ENCODE data around the gene ZCCHC7. TPM values are rescaled to one million over a fixed set of nuclear protein-coding genes. Genes with fewer than 3 reads are reported as not detected.
"Not testable (repeated sequence)": the region's sequence is repeated elsewhere in the genome, so short reads cannot be mapped to it uniquely, and the experiment has no call there.

ZCCHC7 gene
- total RNA-seq, 1 donor from 2014 or later = 30.8 TPM

- Histone ChIP-seq H3K36me3 (ENCODE audit: control insufficient read depth in 3 of 3, insufficient read depth in 3 of 3, low read length in 3 of 3) (no peaks in the 10 kb centered on the region), H3K9me3 (ENCODE audit: control insufficient read depth in 3 of 3, low read length in 3 of 3) (no peaks in the 10 kb centered on the region), H3K27ac (ENCODE audit: low read depth, low read length) (no peak overlapping the region), H3K9ac (ENCODE audit: low read depth in 1 of 3, low read length in 3 of 3) (no peak overlapping the region), H3K4me3 (ENCODE audit: low read length in 3 of 3) (no peak overlapping the region), H3K27me3 (ENCODE audit: control insufficient read depth in 3 of 3, insufficient read depth in 3 of 3, low read length in 3 of 3) (no peaks in the 10 kb centered on the region), H3K4me1 (ENCODE audit: control insufficient read depth in 3 of 3, insufficient read depth in 3 of 3, low read length in 3 of 3) (no peaks in the 10 kb centered on the region)
Measured at GRCh38 chr9:37284636-37285035, 164.3 kb downstream of the ZCCHC7 start.

GRCh38 chr9:37286530-37287175 lies 166.3 kb downstream of the ZCCHC7 start:
- Histone ChIP-seq H3K4me1 (ENCODE audit: control insufficient read depth in 3 of 3, insufficient read depth in 3 of 3, low read length in 3 of 3) (no peaks in the 10 kb centered on the region), H3K4me3 (ENCODE audit: low read length in 3 of 3) (no peak overlapping the region), H3K9ac (ENCODE audit: low read depth in 1 of 3, low read length in 3 of 3) (no peak overlapping the region), H3K27ac (ENCODE audit: low read depth, low read length) (no peak overlapping the region), H3K9me3 (ENCODE audit: control insufficient read depth in 3 of 3, low read length in 3 of 3) (no peaks in the 10 kb centered on the region), H3K36me3 (ENCODE audit: control insufficient read depth in 3 of 3, insufficient read depth in 3 of 3, low read length in 3 of 3) (no peaks in the 10 kb centered on the region), H3K27me3 (ENCODE audit: control insufficient read depth in 3 of 3, insufficient read depth in 3 of 3, low read length in 3 of 3) (no peaks in the 10 kb centered on the region)

- Histone ChIP-seq H3K4me1 (ENCODE audit: control insufficient read depth in 3 of 3, insufficient read depth in 3 of 3, low read length in 3 of 3) (no peaks in the 10 kb centered on the region), H3K27ac (ENCODE audit: low read depth, low read length) (no peak overlapping the region), H3K36me3 (ENCODE audit: control insufficient read depth in 3 of 3, insufficient read depth in 3 of 3, low read length in 3 of 3) (no peaks in the 10 kb centered on the region), H3K9ac (ENCODE audit: low read depth in 1 of 3, low read length in 3 of 3) (no peak overlapping the region), H3K9me3 (ENCODE audit: control insufficient read depth in 3 of 3, low read length in 3 of 3) (no peaks in the 10 kb centered on the region), H3K27me3 (ENCODE audit: control insufficient read depth in 3 of 3, insufficient read depth in 3 of 3, low read length in 3 of 3) (no peaks in the 10 kb centered on the region), H3K4me3 (ENCODE audit: low read length in 3 of 3) (no peak overlapping the region)
Measured at GRCh38 chr9:37287317-37287716, 166.9 kb downstream of the ZCCHC7 start.

GRCh38 chr9:37289631-37290030 lies 169.3 kb downstream of the ZCCHC7 start:
- H3K9me3 ChIP-seq (ENCODE audit: control insufficient read depth in 3 of 3, low read length in 3 of 3) = no peaks in the 10 kb centered on the region
- no peaks in the 10 kb centered on the region for H3K27me3 ChIP-seq (ENCODE audit: control insufficient read depth in 3 of 3, insufficient read depth in 3 of 3, low read length in 3 of 3)
- no peaks in the 10 kb centered on the region for H3K4me1 ChIP-seq (ENCODE audit: control insufficient read depth in 3 of 3, insufficient read depth in 3 of 3, low read length in 3 of 3)
- H3K27ac ChIP-seq (ENCODE audit: low read depth, low read length) = no peak overlapping the region
- no peak overlapping the region for H3K9ac ChIP-seq (ENCODE audit: low read depth in 1 of 3, low read length in 3 of 3)
- H3K4me3 ChIP-seq (ENCODE audit: low read length in 3 of 3) = no peak overlapping the region
- H3K36me3 ChIP-seq (ENCODE audit: control insufficient read depth in 3 of 3, insufficient read depth in 3 of 3, low read length in 3 of 3) = no peaks in the 10 kb centered on the region

- Histone ChIP-seq H3K4me3 (ENCODE audit: low read length in 3 of 3) (no peak overlapping the region), H3K27ac (ENCODE audit: low read depth, low read length) (no peak overlapping the region), H3K9me3 (ENCODE audit: control insufficient read depth in 3 of 3, low read length in 3 of 3) (no peaks in the 10 kb centered on the region), H3K9ac (ENCODE audit: low read depth in 1 of 3, low read length in 3 of 3) (no peak overlapping the region), H3K36me3 (ENCODE audit: control insufficient read depth in 3 of 3, insufficient read depth in 3 of 3, low read length in 3 of 3) (no peaks in the 10 kb centered on the region), H3K27me3 (ENCODE audit: control insufficient read depth in 3 of 3, insufficient read depth in 3 of 3, low read length in 3 of 3) (no peaks in the 10 kb centered on the region), H3K4me1 (ENCODE audit: control insufficient read depth in 3 of 3, insufficient read depth in 3 of 3, low read length in 3 of 3) (no peaks in the 10 kb centered on the region)
Measured at GRCh38 chr9:37290366-37290939, 170.1 kb downstream of the ZCCHC7 start.

- no peaks in the 10 kb centered on the region for H3K27me3 ChIP-seq (ENCODE audit: control insufficient read depth in 3 of 3, insufficient read depth in 3 of 3, low read length in 3 of 3)
- no peaks in the 10 kb centered on the region for H3K9me3 ChIP-seq (ENCODE audit: control insufficient read depth in 3 of 3, low read length in 3 of 3)
- H3K27ac ChIP-seq (ENCODE audit: low read depth, low read length) = no peak overlapping the region
- no peaks in the 10 kb centered on the region for H3K4me1 ChIP-seq (ENCODE audit: control insufficient read depth in 3 of 3, insufficient read depth in 3 of 3, low read length in 3 of 3)
- no peak overlapping the region for H3K9ac ChIP-seq (ENCODE audit: low read depth in 1 of 3, low read length in 3 of 3)
- H3K36me3 ChIP-seq (ENCODE audit: control insufficient read depth in 3 of 3, insufficient read depth in 3 of 3, low read length in 3 of 3) = no peaks in the 10 kb centered on the region
- no peak overlapping the region for H3K4me3 ChIP-seq (ENCODE audit: low read length in 3 of 3)
Measured at GRCh38 chr9:37290940-37291485, 170.6 kb downstream of the ZCCHC7 start.

- H3K36me3 ChIP-seq (ENCODE audit: control insufficient read depth in 3 of 3, insufficient read depth in 3 of 3, low read length in 3 of 3); H3K9me3 ChIP-seq (ENCODE audit: control insufficient read depth in 3 of 3, low read length in 3 of 3); H3K27me3 ChIP-seq (ENCODE audit: control insufficient read depth in 3 of 3, insufficient read depth in 3 of 3, low read length in 3 of 3); H3K4me3 ChIP-seq (ENCODE audit: low read length in 3 of 3); H3K4me1 ChIP-seq (ENCODE audit: control insufficient read depth in 3 of 3, insufficient read depth in 3 of 3, low read length in 3 of 3); H3K27ac ChIP-seq (ENCODE audit: low read depth, low read length); H3K9ac ChIP-seq (ENCODE audit: low read depth in 1 of 3, low read length in 3 of 3): not testable (repeated sequence)
Measured at GRCh38 chr9:37291612-37292238, 171.4 kb downstream of the ZCCHC7 start.

- Histone ChIP-seq H3K27ac (ENCODE audit: low read depth, low read length) (no peak overlapping the region), H3K27me3 (ENCODE audit: control insufficient read depth in 3 of 3, insufficient read depth in 3 of 3, low read length in 3 of 3) (no peaks in the 10 kb centered on the region)
Measured at GRCh38 chr9:37292896-37293295, 172.5 kb downstream of the ZCCHC7 start.

GRCh38 chr9:37293664-37294524 lies 173.5 kb downstream of the ZCCHC7 start:
- Histone ChIP-seq H3K4me3 (ENCODE audit: low read length in 3 of 3) (no peak overlapping the region), H3K27ac (ENCODE audit: low read depth, low read length) (no peak overlapping the region), H3K27me3 (ENCODE audit: control insufficient read depth in 3 of 3, insufficient read depth in 3 of 3, low read length in 3 of 3) (no peaks in the 10 kb centered on the region), H3K36me3 (ENCODE audit: control insufficient read depth in 3 of 3, insufficient read depth in 3 of 3, low read length in 3 of 3) (no peaks in the 10 kb centered on the region), H3K9ac (ENCODE audit: low read depth in 1 of 3, low read length in 3 of 3) (no peak overlapping the region), H3K9me3 (ENCODE audit: control insufficient read depth in 3 of 3, low read length in 3 of 3) (no peaks in the 10 kb centered on the region), H3K4me1 (ENCODE audit: control insufficient read depth in 3 of 3, insufficient read depth in 3 of 3, low read length in 3 of 3) (no peaks in the 10 kb centered on the region)

More at GRCh38 chr9:37292896-37293295, 172.5 kb downstream of the ZCCHC7 start:
- Histone ChIP-seq H3K4me3 (ENCODE audit: low read length in 3 of 3) (no peak overlapping the region), H3K36me3 (ENCODE audit: control insufficient read depth in 3 of 3, insufficient read depth in 3 of 3, low read length in 3 of 3) (no peaks in the 10 kb centered on the region), H3K4me1 (ENCODE audit: control insufficient read depth in 3 of 3, insufficient read depth in 3 of 3, low read length in 3 of 3) (no peaks in the 10 kb centered on the region), H3K9me3 (ENCODE audit: control insufficient read depth in 3 of 3, low read length in 3 of 3) (no peaks in the 10 kb centered on the region), H3K9ac (ENCODE audit: low read depth in 1 of 3, low read length in 3 of 3) (no peak overlapping the region)
